Caco-2 (cell line): ENCODE measurements around the gene COQ5. TPM values are rescaled to one million over a fixed set of nuclear protein-coding genes. Genes with fewer than 3 reads are reported as not detected.

Experiments used
- BruUV-seq: library from RNA; stranded (reverse); fragments of 400-500 nt; replicated peaks from 2 replicates; lab custom pipeline; 2021; lab: Mats Ljungman, UMichigan
- CTCF ChIA-PET: fragments of 300-600 bp; sonication (Branson Sonifier 250); formaldehyde crosslinking; loops from one replicate; lab custom pipeline; 2022; ENCODE audit warnings: antibody characterized with exemption; lab: Charles Lee
- POLR2A ChIA-PET: fragments of 300-600 bp; sonication (Branson Sonifier 250); formaldehyde crosslinking; loops from one replicate; lab custom pipeline; 2022; ENCODE audit warnings: antibody characterized with exemption; lab: Charles Lee
- DNase-seq, 2 experiments: peaks; one replicate each; pipeline versions ENCODE4 v3.0.0 to v3.0.0-alpha.2; 2020 to 2022
- H3K27me3 ChIP-seq: replicated peaks from 2 replicates; pipeline ENCODE4 v1.6.0; 2011; ENCODE audit warnings: low read length; ENCODE audit not compliant: control insufficient read depth, insufficient read depth
- H3K36me3 ChIP-seq: 2 replicates; pipeline ENCODE4 v1.5.1; 2011; ENCODE audit warnings: low read length; ENCODE audit not compliant: control insufficient read depth, insufficient read depth
- H3K4me1 ChIP-seq: fragments of 250-450 bp; sonication (Bioruptor Pico); 2 replicates; pipeline ENCODE4 v1.5.1; 2020; ENCODE audit warnings: mild to moderate bottlenecking
- H3K4me3 ChIP-seq: 2 replicates; pipeline ENCODE4 v1.5.1; 2011; ENCODE audit warnings: low read depth, mild to moderate bottlenecking, control low read depth, low read length
- H3K9me3 ChIP-seq: fragments of 250-450 bp; sonication (Bioruptor Pico); 2 replicates; pipeline ENCODE4 v1.5.1; 2020; ENCODE audit warnings: mild to moderate bottlenecking, moderate library complexity
- H3K27ac Mint-ChIP-seq: one replicate; pipeline ENCODE4 v1.8.0; 2022; ENCODE audit warnings: mixed read lengths; ENCODE audit not compliant: unreplicated experiment
- H3K27me3 Mint-ChIP-seq: one replicate; pipeline ENCODE4 v1.8.0; 2022; ENCODE audit warnings: mixed read lengths; ENCODE audit not compliant: insufficient read depth, unreplicated experiment
- H3K36me3 Mint-ChIP-seq: one replicate; pipeline ENCODE4 v1.8.0; 2022; ENCODE audit warnings: mild to moderate bottlenecking, mixed read lengths; ENCODE audit not compliant: insufficient read depth, unreplicated experiment
- H3K4me1 Mint-ChIP-seq: one replicate; pipeline ENCODE4 v1.8.0; 2022; ENCODE audit warnings: low read depth, mixed read lengths; ENCODE audit not compliant: unreplicated experiment
- H3K4me3 Mint-ChIP-seq: one replicate; pipeline ENCODE4 v1.8.0; 2022; ENCODE audit warnings: mild to moderate bottlenecking, moderate library complexity, mixed read lengths; ENCODE audit not compliant: unreplicated experiment
- H3K9me3 Mint-ChIP-seq: one replicate; pipeline ENCODE4 v1.8.0; 2022; ENCODE audit warnings: mixed read lengths; ENCODE audit not compliant: unreplicated experiment
- CTCF ChIP-seq, 2 experiments: fragments of 200-600 bp in 1 of 2; IDR thresholded peaks; 1 replicate in 1 of 2; 2 replicates in 1 of 2; pipeline versions ENCODE4 v1.5.1 to v1.8.0; 2011 to 2022; ENCODE audit warnings: antibody characterized with exemption in 1 of 2, control low read depth in 1 of 2, inconsistent platforms in 1 of 2, low read depth in 1 of 2, low read length in 1 of 2, mild to moderate bottlenecking in 1 of 2, moderate library complexity in 1 of 2; ENCODE audit not compliant: insufficient read depth in 1 of 2, severe bottlenecking in 1 of 2, unreplicated experiment in 1 of 2
- intact Hi-C: fragments of 100-400 bp; cut with micrococcal nuclease; formaldehyde crosslinking; loops from one replicate; pipeline ENCODE4 v1.10.0; 2022; ENCODE audit not compliant: unreplicated experiment
- total RNA-seq: library from RNA; stranded (reverse); gene quantifications from 2 replicates; pipeline ENCODE4 v1.2.3, GENCODE V29; 2022

Gene COQ5
- total RNA-seq, 1 experiment from 2014 or later: 20.7 TPM

DNA sequence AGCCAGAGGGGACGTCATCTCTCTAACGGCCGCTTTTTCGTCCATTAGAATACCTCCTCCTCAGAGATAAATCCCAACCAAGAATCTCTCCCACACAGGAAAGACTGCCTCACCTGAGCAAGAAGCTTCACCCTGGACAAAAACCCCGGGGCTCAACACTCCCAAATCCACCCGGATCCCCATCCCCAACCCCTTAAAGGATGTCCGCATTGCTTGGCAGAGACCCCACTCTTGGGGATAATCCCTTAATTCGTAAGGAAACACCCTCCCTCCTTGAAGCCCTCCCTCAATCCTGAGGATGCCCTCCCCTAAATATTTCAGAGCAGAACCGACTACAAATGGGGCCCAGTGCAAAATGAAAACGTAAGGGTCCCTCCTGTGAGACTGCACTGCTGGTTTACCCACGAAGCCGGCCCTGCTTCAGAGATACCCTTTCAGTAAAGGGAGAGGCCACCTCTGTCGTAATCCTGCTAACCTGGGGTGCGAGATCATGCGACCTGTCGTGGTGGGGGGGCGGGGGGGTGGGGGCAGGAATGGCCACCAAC is 33.7 kb downstream of the COQ5 start:
- CTCF ChIA-PET: interaction anchor here (0.6 to 2.1 kb wide), 3 partner anchors 25 to 193 kb away, joined by 3 to 4 read pairs (median 3); partner anchors contain the start of genes COQ5 and SIRT4
- H3K27me3 Mint-ChIP-seq: no peaks in the 10 kb centered on the region
- Histone ChIP-seq H3K27me3 (no peaks in the 10 kb centered on the region), H3K4me1 (peaks cover 17% of the 10 kb centered on the region), H3K4me3 (peak overlapping the region; percentile 80), H3K36me3 (peaks cover 1% of the 10 kb centered on the region; the same call in 1 of the 2 replicates), H3K9me3 (no peaks in the 10 kb centered on the region)
- H3K36me3 Mint-ChIP-seq: peaks cover 35% of the 10 kb centered on the region
- intact Hi-C loops: loop anchor here (1.0 kb wide), 1 partner anchor 34 kb away; the partner anchor contains the start of gene COQ5
- no peaks in the 10 kb centered on the region for H3K9me3 Mint-ChIP-seq
- POLR2A ChIA-PET: interaction anchor here (0.6 to 2.4 kb wide), 5 partner anchors 21 to 178 kb away, joined by 3 to 17 read pairs (median 4); partner anchors contain the start of genes COQ5 and POP5
- TF ChIP-seq CTCF (IDR thresholded peaks at IDR 0.05; ENCODE audit: insufficient read depth in 1 of 2, low read depth in 1 of 2, low read length in 1 of 2, severe bottlenecking in 1 of 2, unreplicated experiment in 1 of 2): no peak
- peak overlapping the region; percentile 80 for H3K27ac Mint-ChIP-seq
- H3K4me1 Mint-ChIP-seq: peaks cover 19% of the 10 kb centered on the region
- no TSS peak for BruUV-seq
- H3K4me3 Mint-ChIP-seq: peak overlapping the region; percentile 96
- DNase-seq: no peak

DNA sequence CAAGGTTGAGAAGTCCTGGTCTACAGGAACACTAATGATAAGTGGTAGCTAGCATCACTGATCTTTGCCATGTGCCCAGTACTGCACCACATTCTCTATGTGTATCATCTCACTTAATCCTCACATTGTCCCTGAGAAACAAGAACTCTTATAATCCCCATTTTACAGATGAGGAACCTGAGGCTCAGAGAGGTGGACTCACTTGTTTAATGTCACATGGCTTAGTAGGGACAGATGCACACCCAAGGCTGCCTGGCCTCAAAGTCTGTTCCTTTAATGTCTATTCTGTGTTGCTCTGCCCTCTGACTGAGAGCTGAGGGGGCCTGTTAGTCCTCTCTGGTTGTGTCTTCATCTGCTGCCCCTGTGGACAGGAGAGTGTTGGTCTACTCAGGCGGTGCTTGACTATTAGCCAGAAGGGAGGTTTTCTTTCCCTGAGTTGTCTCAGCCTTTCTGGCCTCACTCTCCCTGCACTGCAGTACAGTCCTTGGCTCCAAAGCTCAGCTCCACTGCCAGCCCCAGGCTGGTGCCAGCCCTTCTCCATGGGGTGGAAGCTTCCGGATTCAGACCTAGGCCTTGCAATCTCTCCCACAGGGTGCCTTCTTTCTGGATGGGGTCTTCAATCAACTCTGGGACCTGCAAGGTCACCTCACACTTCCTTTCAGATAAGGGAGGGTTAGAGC is 38.0 kb downstream of the COQ5 start:
- intact Hi-C loops: no loop called here
- Mint-ChIP-seq H3K4me1 (peaks cover 7% of the 10 kb centered on the region), H3K27me3 (no peaks in the 10 kb centered on the region), H3K27ac (no peak overlapping the region), H3K4me3 (no peak overlapping the region), H3K9me3 (no peaks in the 10 kb centered on the region), H3K36me3 (peaks cover 4% of the 10 kb centered on the region)
- no peaks in the 10 kb centered on the region for H3K9me3 ChIP-seq
- ChIA-PET CTCF (interaction anchor here (0.6 kb wide), 1 partner anchor 306 kb away, joined by 4 read pairs; no protein-coding TSS in a partner anchor), POLR2A (no interaction called here)
- 0 out of 2 replicates have a peak, but pooled peaks cover 6% of the 10 kb centered on the region for H3K4me1 ChIP-seq
- BruUV-seq: no TSS peak
- H3K27me3 ChIP-seq: no peaks in the 10 kb centered on the region
- no peak overlapping the region for H3K4me3 ChIP-seq
- DNase-seq: no peak
- H3K36me3 ChIP-seq: no peaks in the 10 kb centered on the region
- TF ChIP-seq CTCF (IDR thresholded peaks at IDR 0.05; ENCODE audit: insufficient read depth in 1 of 2, low read depth in 1 of 2, low read length in 1 of 2, severe bottlenecking in 1 of 2, unreplicated experiment in 1 of 2): no peak

- Histone ChIP-seq H3K9me3 (no peaks in the 10 kb centered on the region), H3K36me3 (no peaks in the 10 kb centered on the region), H3K4me1 (0 out of 2 replicates have a peak, but pooled peaks cover 6% of the 10 kb centered on the region), H3K27me3 (no peaks in the 10 kb centered on the region), H3K4me3 (no peak overlapping the region)
- Mint-ChIP-seq H3K4me3 (no peak overlapping the region), H3K9me3 (no peaks in the 10 kb centered on the region), H3K27ac (no peak overlapping the region), H3K36me3 (no peaks in the 10 kb centered on the region), H3K27me3 (no peaks in the 10 kb centered on the region), H3K4me1 (peaks cover 7% of the 10 kb centered on the region)
- intact Hi-C loops: no loop called here
- POLR2A ChIA-PET: no interaction called here
- BruUV-seq: no TSS peak
- no peak for TF ChIP-seq CTCF (IDR thresholded peaks at IDR 0.05; ENCODE audit: insufficient read depth in 1 of 2, low read depth in 1 of 2, low read length in 1 of 2, severe bottlenecking in 1 of 2, unreplicated experiment in 1 of 2)
- CTCF ChIA-PET: interaction anchor here (0.6 kb wide), 1 partner anchor 307 kb away, joined by 4 read pairs; no protein-coding TSS in a partner anchor
- DNase-seq: no peak
Measured at GRCh38 chr12:120490325-120490724, 38.6 kb downstream of the COQ5 start.
